SU-DHL-6 (cell line): ENCODE results near the gene CHD2.

Experiments
- H2AFZ ChIP-seq: fragments of 200-600 bp; sonication (generic); 2 replicates; pipeline ENCODE4 v1.6.1; 2014; ENCODE audit warnings: low read depth, mild to moderate bottlenecking, moderate library complexity, mixed read lengths, antibody characterized with exemption, low read length; ENCODE audit not compliant: severe bottlenecking
- H3F3A ChIP-seq: fragments of 200-600 bp; shearing (Covaris generic); 2 replicates; pipeline ENCODE4 v1.6.0; 2016; ENCODE audit warnings: antibody characterized with exemption, mild to moderate bottlenecking; ENCODE audit not compliant: insufficient read depth
- H3K27ac ChIP-seq: fragments of 200-600 bp; sonication (generic); 2 replicates; pipeline ENCODE4 v1.5.1; 2016; ENCODE audit warnings: low read depth, mild to moderate bottlenecking, low read length, moderate library complexity, mixed read lengths
- H3K27me3 ChIP-seq: fragments of 200-600 bp; sonication (generic), shearing (Covaris generic); 2 replicates; pipeline ENCODE4 v1.6.0; 2014; ENCODE audit warnings: mild to moderate bottlenecking, low read length
- H3K36me3 ChIP-seq: fragments of 200-600 bp; sonication (generic); 2 replicates; pipeline ENCODE4 v1.6.1; 2014; ENCODE audit warnings: mild to moderate bottlenecking, low read length, mixed read lengths
- H3K4me2 ChIP-seq: fragments of 300-600, 200-600 bp; shearing (Covaris generic), sonication (generic); 2 replicates; pipeline ENCODE4 v1.6.0; 2014; ENCODE audit warnings: low read length, low read depth, mild to moderate bottlenecking; ENCODE audit not compliant: poor library complexity, severe bottlenecking
- H3K4me3 ChIP-seq: fragments of 200-600 bp; sonication (generic); 2 replicates; pipeline ENCODE4 v1.5.1; 2014; ENCODE audit warnings: antibody characterized with exemption, low read length, mild to moderate bottlenecking, mixed read lengths; ENCODE audit not compliant: insufficient read depth, poor library complexity, severe bottlenecking
- H3K79me2 ChIP-seq: fragments of 200-600 bp; sonication (generic); 2 replicates; pipeline ENCODE4 v1.6.1; 2014; ENCODE audit warnings: mild to moderate bottlenecking, low read length, moderate library complexity; ENCODE audit not compliant: insufficient read depth
- H3K9ac ChIP-seq: fragments of 200-600 bp; sonication (generic); 2 replicates; pipeline ENCODE4 v1.7.0; 2014; ENCODE audit warnings: mild to moderate bottlenecking, low read length
- H3K9me2 ChIP-seq: fragments of 200-600 bp; sonication (generic); replicated peaks from 2 replicates; pipeline ENCODE4 v1.6.1; 2014; ENCODE audit warnings: low read length; ENCODE audit not compliant: insufficient read depth
- H3K9me3 ChIP-seq: fragments of 200-600 bp; sonication (generic); 2 replicates; pipeline ENCODE4 v1.6.1; 2014; ENCODE audit warnings: low read length, mixed read lengths; ENCODE audit not compliant: insufficient read depth
- H4K20me1 ChIP-seq: fragments of 200-600 bp; sonication (generic); 2 replicates; pipeline ENCODE4 v1.6.1; 2014; ENCODE audit warnings: low read depth, mild to moderate bottlenecking, antibody characterized with exemption, low read length, moderate library complexity, mixed read lengths
- EZH2phosphoT487 ChIP-seq: fragments of 200-600 bp; sonication (generic), shearing (Covaris generic); conservative IDR thresholded peaks from 2 replicates; pipeline ENCODE4 v1.6.1; 2018; ENCODE audit warnings: mild to moderate bottlenecking, antibody characterized with exemption, low read length, moderate library complexity, mixed read lengths
- TF ChIP-seq, protein P1 (sequence below): fragments of 200-600 bp; sonication (generic); IDR thresholded peaks from one replicate; pipeline ENCODE4 v1.5.1; 2017; ENCODE audit warnings: antibody characterized with exemption, mild to moderate bottlenecking, low read length, moderate library complexity; ENCODE audit not compliant: insufficient read depth, poor library complexity, severe bottlenecking

The CHD2 gene

DNA sequence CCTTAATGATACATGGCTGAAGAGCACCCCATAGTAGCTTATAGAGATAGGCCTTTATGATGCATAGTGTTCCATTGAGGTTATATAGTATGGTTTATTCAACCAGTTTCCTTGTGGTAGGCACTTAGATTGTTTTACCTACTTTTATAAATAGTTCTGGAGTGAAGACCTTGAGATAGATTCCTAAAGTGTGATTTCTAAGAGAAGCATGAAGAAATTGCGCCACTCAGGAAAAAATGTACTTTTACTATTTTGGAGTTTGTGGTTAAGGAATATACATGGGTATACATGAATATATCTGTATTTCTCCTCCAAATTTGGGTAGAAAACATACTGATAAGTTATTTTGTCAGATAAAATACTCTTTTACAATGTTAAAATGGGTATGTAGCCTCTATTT lies 70.5 kb downstream of the CHD2 start:
- no peak overlapping the region for H3K4me3 ChIP-seq
- H4K20me1 ChIP-seq = peaks cover 8% of the 10 kb centered on the region
- H3K9ac ChIP-seq = no peak overlapping the region
- no peak for TF ChIP-seq EZH2phosphoT487
- TF ChIP-seq, protein P1, sequence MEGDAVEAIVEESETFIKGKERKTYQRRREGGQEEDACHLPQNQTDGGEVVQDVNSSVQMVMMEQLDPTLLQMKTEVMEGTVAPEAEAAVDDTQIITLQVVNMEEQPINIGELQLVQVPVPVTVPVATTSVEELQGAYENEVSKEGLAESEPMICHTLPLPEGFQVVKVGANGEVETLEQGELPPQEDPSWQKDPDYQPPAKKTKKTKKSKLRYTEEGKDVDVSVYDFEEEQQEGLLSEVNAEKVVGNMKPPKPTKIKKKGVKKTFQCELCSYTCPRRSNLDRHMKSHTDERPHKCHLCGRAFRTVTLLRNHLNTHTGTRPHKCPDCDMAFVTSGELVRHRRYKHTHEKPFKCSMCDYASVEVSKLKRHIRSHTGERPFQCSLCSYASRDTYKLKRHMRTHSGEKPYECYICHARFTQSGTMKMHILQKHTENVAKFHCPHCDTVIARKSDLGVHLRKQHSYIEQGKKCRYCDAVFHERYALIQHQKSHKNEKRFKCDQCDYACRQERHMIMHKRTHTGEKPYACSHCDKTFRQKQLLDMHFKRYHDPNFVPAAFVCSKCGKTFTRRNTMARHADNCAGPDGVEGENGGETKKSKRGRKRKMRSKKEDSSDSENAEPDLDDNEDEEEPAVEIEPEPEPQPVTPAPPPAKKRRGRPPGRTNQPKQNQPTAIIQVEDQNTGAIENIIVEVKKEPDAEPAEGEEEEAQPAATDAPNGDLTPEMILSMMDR = no peak
- no peak overlapping the region for H2AFZ ChIP-seq
- H3K27me3 ChIP-seq = no peaks in the 10 kb centered on the region
- 0 out of 2 replicates have a peak, but pooled peaks cover 4% of the 10 kb centered on the region for H3F3A ChIP-seq
- no peaks in the 10 kb centered on the region for H3K9me2 ChIP-seq
- H3K36me3 ChIP-seq = peaks cover 60% of the 10 kb centered on the region
- 0 out of 2 replicates have a peak, but pooled peaks cover 3% of the 10 kb centered on the region for H3K79me2 ChIP-seq
- no peak overlapping the region for H3K27ac ChIP-seq
- no peak overlapping the region for H3K4me2 ChIP-seq
- H3K9me3 ChIP-seq = no peaks in the 10 kb centered on the region

DNA sequence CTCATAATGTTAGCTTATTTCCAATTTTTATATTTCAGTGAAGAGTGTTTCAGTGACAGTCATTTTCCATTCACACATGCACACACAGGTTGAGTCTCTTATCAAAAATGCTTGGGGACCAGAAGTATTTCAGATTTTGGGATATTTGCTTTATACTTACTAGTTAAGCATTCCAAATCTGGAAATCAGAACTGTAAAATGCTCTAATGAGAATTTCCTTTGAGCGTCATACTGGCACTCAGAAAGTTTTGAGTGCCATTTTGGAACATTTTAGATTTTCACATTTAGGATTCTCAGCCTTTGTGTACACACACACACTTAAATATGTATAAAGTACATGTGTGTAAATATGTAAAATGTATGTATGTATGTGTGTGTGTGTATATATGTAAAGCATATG lies 71.0 kb downstream of the CHD2 start:
- H3K27ac ChIP-seq = no peak overlapping the region
- no peak overlapping the region for H3K9ac ChIP-seq
- H3K9me2 ChIP-seq = no peaks in the 10 kb centered on the region
- no peak overlapping the region for H3K4me2 ChIP-seq
- no peak for TF ChIP-seq EZH2phosphoT487
- TF ChIP-seq, protein P1 = no peak
- 0 out of 2 replicates have a peak, but pooled peaks cover 3% of the 10 kb centered on the region for H3K79me2 ChIP-seq
- peaks cover 8% of the 10 kb centered on the region for H4K20me1 ChIP-seq
- peaks cover 60% of the 10 kb centered on the region for H3K36me3 ChIP-seq
- no peak overlapping the region for H3K4me3 ChIP-seq
- H3F3A ChIP-seq = 0 out of 2 replicates have a peak, but pooled peaks cover 4% of the 10 kb centered on the region
- H3K9me3 ChIP-seq = no peaks in the 10 kb centered on the region
- H2AFZ ChIP-seq = no peak overlapping the region
- no peaks in the 10 kb centered on the region for H3K27me3 ChIP-seq

DNA sequence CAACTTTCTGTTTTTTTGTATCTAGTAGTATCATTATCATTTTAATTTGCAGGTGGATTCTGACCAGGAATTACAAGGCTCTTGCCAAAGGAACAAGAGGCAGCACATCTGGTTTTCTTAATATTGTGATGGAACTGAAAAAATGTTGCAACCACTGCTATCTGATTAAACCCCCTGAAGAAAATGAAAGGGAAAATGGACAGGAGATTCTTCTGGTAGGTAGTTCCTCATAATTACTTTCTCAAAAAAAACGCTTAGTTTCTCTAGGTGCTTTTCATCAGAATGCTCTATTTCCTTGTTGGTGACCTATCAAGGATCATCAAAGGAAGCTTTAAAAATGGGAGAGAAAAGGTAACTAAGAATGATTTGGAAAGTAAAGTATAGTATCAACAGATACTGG lies 71.6 kb downstream of the CHD2 start:
- no peak overlapping the region for H3K27ac ChIP-seq
- 0 out of 2 replicates have a peak, but pooled peaks cover 4% of the 10 kb centered on the region for H3F3A ChIP-seq
- H2AFZ ChIP-seq = no peak overlapping the region
- H3K4me3 ChIP-seq = no peak overlapping the region
- no peaks in the 10 kb centered on the region for H3K9me3 ChIP-seq
- H3K27me3 ChIP-seq = no peaks in the 10 kb centered on the region
- no peaks in the 10 kb centered on the region for H3K9me2 ChIP-seq
- H3K9ac ChIP-seq = no peak overlapping the region
- H3K4me2 ChIP-seq = no peak overlapping the region
- peaks cover 60% of the 10 kb centered on the region for H3K36me3 ChIP-seq
- H4K20me1 ChIP-seq = peaks cover 8% of the 10 kb centered on the region
- TF ChIP-seq, protein P1 = no peak
- TF ChIP-seq EZH2phosphoT487 = no peak
- H3K79me2 ChIP-seq = 0 out of 2 replicates have a peak, but pooled peaks cover 3% of the 10 kb centered on the region
